ENCODE data around the gene NCK1.

The NCK1 gene

DNA sequence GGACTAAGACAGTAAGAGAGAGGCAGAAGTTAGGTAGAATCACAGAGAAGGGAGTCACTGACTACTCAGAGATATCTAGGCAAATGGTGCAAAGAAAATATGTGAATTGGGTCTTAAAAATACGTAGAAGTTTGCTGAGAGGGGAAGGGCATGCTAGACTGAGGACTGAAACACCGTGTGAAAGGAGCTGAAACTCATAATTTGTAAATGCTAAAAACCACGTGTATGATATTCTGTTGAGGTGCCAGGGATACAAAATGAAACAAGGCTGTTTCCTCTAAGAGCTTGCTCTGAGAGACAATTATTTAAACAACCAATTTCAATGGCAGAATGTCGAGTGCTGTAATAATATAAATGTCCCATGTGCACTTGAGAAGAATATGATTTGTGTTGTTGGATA, 47.2 kb downstream of the NCK1 start:
- no peaks in the 10 kb centered on the region for H3K9me3 ChIP-seq (ENCODE audit: control insufficient read depth, insufficient read depth, low read length)
- H3K36me3 ChIP-seq (ENCODE audit: control insufficient read depth, insufficient read depth, low read length) = no peaks in the 10 kb centered on the region
- no peak overlapping the region for H3K4me3 ChIP-seq (ENCODE audit: low read depth, low read length)
- H3K9ac ChIP-seq (ENCODE audit: low read depth, low read length) = no peak overlapping the region
- peaks cover 15% of the 10 kb centered on the region for H3K4me1 ChIP-seq (ENCODE audit: control insufficient read depth, insufficient read depth, low read length)
- no peak overlapping the region for H3K27ac ChIP-seq (ENCODE audit: low read depth, low read length)
- H3K27me3 ChIP-seq (ENCODE audit: control insufficient read depth, insufficient read depth, low read length) = no peaks in the 10 kb centered on the region

DNA sequence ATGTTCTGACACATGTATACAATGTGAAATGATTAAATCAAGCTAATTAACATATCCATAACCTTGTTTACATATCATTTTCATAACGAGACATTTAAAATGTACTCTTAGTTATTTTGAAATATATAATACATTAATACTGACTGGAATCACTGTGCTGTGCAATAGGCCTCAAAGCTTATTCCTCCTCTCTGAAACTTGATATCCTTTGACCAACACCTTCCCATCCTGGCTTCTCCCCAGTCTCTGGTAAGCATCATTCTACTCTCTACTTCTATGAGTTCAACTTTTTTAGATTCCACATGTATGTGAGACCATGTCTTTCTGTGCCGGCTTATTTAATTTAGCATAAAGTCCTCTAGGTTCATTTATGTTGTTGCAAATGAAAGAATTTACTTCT, 48.7 kb downstream of the NCK1 start:
- no peaks in the 10 kb centered on the region for H3K9me3 ChIP-seq (ENCODE audit: control insufficient read depth, insufficient read depth, low read length)
- H3K9ac ChIP-seq (ENCODE audit: low read depth, low read length) = no peak overlapping the region
- H3K27ac ChIP-seq (ENCODE audit: low read depth, low read length) = no peak overlapping the region
- H3K4me3 ChIP-seq (ENCODE audit: low read depth, low read length) = no peak overlapping the region
- H3K4me1 ChIP-seq (ENCODE audit: control insufficient read depth, insufficient read depth, low read length) = peaks cover 23% of the 10 kb centered on the region
- H3K36me3 ChIP-seq (ENCODE audit: control insufficient read depth, insufficient read depth, low read length) = no peaks in the 10 kb centered on the region
- no peaks in the 10 kb centered on the region for H3K27me3 ChIP-seq (ENCODE audit: control insufficient read depth, insufficient read depth, low read length)

DNA sequence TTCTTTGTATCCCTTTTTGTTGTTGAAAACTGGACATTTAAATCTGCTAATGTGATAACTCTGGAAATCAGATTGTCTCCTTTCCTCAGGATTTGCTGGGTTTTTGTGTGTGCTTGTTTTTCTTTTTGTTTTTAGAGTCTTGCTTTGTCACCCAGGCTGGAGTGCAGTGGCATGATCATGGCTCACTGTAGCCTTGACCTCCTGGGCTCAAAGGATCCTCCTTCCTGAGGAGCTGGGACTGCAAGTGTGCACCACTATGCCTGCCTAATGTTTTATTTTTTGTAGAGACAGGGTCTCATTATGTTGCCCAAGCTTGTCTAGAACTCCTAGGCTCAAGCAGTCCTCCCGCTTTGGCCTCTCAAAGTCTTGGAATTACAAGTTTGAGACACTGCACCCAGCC, 51.2 kb downstream of the NCK1 start:
- no peaks in the 10 kb centered on the region for H3K36me3 ChIP-seq (ENCODE audit: control insufficient read depth, insufficient read depth, low read length)
- no peaks in the 10 kb centered on the region for H3K9me3 ChIP-seq (ENCODE audit: control insufficient read depth, insufficient read depth, low read length)
- H3K27ac ChIP-seq (ENCODE audit: low read depth, low read length) = no peak overlapping the region
- no peak overlapping the region for H3K4me3 ChIP-seq (ENCODE audit: low read depth, low read length)
- H3K4me1 ChIP-seq (ENCODE audit: control insufficient read depth, insufficient read depth, low read length) = peaks cover 19% of the 10 kb centered on the region
- H3K9ac ChIP-seq (ENCODE audit: low read depth, low read length) = no peak overlapping the region
- no peaks in the 10 kb centered on the region for H3K27me3 ChIP-seq (ENCODE audit: control insufficient read depth, insufficient read depth, low read length)

DNA sequence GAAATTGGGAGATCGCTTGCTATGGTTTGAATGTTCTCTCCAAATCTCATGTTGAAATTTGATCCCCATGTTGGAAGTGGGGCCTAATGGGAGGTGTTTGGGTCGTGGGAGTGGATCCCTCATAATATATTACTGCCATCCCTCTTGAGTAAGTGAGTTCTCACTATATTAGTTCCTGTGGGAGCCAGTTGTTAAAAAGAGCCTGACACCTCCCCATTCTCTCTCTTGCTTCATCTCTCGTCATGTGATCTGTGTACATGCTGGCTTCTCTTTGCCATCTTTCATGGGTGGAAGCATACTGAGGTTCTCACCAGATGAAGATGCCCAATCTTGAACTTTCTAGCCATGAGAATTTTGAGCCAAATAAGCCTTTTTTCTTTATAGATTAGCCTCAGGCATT, 52.7 kb downstream of the NCK1 start:
- H3K9ac ChIP-seq (ENCODE audit: low read depth, low read length) = no peak overlapping the region
- no peaks in the 10 kb centered on the region for H3K36me3 ChIP-seq (ENCODE audit: control insufficient read depth, insufficient read depth, low read length)
- H3K4me1 ChIP-seq (ENCODE audit: control insufficient read depth, insufficient read depth, low read length) = peaks cover 18% of the 10 kb centered on the region
- H3K9me3 ChIP-seq (ENCODE audit: control insufficient read depth, insufficient read depth, low read length) = no peaks in the 10 kb centered on the region
- H3K27ac ChIP-seq (ENCODE audit: low read depth, low read length) = no peak overlapping the region
- H3K27me3 ChIP-seq (ENCODE audit: control insufficient read depth, insufficient read depth, low read length) = no peaks in the 10 kb centered on the region
- H3K4me3 ChIP-seq (ENCODE audit: low read depth, low read length) = no peak overlapping the region

DNA sequence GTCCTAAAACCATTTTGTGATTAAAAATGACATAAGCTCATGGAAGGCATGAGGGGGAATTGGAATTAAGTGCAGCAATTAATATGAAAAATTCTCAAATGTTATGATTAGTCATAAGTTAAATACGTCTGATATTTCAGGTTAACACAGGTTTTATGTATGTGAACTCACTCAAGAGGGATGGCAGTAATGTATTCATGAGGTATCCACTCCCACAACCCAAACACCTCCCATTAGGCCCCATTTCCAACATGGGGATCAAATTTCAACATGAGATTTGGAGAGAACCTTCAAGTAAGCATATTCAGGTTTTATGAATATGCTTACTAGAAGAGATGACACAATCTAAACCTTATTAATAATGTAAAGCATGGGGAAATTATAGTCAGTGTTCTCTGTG, 54.2 kb downstream of the NCK1 start:
- no peak overlapping the region for H3K27ac ChIP-seq (ENCODE audit: low read depth, low read length)
- no peaks in the 10 kb centered on the region for H3K36me3 ChIP-seq (ENCODE audit: control insufficient read depth, insufficient read depth, low read length)
- no peaks in the 10 kb centered on the region for H3K9me3 ChIP-seq (ENCODE audit: control insufficient read depth, insufficient read depth, low read length)
- H3K27me3 ChIP-seq (ENCODE audit: control insufficient read depth, insufficient read depth, low read length) = no peaks in the 10 kb centered on the region
- peaks cover 13% of the 10 kb centered on the region for H3K4me1 ChIP-seq (ENCODE audit: control insufficient read depth, insufficient read depth, low read length)
- H3K9ac ChIP-seq (ENCODE audit: low read depth, low read length) = no peak overlapping the region
- no peak overlapping the region for H3K4me3 ChIP-seq (ENCODE audit: low read depth, low read length)

DNA sequence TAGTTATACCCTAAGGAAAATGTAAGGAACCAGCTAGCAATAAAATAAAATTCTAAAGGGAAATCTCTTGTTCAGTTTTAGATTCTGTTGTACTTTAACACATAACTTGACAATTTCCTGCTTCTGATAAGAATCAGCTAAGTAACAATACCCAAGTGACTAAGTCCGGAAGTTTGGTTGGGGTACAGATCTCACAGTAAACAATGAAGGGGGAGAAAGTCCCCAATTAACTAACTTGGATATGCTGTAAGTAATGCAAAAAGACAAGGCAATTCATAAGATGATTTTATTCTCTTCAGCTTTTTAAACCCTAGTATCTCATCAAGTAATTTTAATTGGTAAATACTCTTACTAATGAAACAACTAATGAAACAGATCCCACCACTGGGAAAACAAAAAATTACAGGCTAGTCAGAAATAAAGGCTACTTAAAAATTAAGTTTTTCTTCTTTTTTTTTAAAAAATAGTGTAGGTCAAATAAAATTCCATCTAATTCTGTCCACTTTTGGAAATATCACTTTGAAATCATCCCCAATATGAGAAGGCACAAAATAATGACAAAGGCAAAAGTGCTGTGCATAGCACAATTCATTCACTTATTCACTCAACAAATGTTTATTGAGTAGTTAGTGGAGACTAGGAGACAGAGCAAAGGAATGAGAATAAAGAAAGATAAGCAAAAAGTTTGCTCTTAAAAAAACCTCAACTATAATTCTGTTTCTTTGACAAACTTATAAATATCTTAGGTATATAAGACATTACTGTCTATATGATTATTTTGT, 58.0 kb downstream of the NCK1 start:
- H3K36me3 ChIP-seq (ENCODE audit: control insufficient read depth, insufficient read depth, low read length) = no peaks in the 10 kb centered on the region
- no peak overlapping the region for H3K4me3 ChIP-seq (ENCODE audit: low read depth, low read length)
- H3K27me3 ChIP-seq (ENCODE audit: control insufficient read depth, insufficient read depth, low read length) = no peaks in the 10 kb centered on the region
- H3K4me1 ChIP-seq (ENCODE audit: control insufficient read depth, insufficient read depth, low read length) = peaks cover 4% of the 10 kb centered on the region
- H3K27ac ChIP-seq (ENCODE audit: low read depth, low read length) = no peak overlapping the region
- H3K9ac ChIP-seq (ENCODE audit: low read depth, low read length) = no peak overlapping the region
- no peaks in the 10 kb centered on the region for H3K9me3 ChIP-seq (ENCODE audit: control insufficient read depth, insufficient read depth, low read length)

DNA sequence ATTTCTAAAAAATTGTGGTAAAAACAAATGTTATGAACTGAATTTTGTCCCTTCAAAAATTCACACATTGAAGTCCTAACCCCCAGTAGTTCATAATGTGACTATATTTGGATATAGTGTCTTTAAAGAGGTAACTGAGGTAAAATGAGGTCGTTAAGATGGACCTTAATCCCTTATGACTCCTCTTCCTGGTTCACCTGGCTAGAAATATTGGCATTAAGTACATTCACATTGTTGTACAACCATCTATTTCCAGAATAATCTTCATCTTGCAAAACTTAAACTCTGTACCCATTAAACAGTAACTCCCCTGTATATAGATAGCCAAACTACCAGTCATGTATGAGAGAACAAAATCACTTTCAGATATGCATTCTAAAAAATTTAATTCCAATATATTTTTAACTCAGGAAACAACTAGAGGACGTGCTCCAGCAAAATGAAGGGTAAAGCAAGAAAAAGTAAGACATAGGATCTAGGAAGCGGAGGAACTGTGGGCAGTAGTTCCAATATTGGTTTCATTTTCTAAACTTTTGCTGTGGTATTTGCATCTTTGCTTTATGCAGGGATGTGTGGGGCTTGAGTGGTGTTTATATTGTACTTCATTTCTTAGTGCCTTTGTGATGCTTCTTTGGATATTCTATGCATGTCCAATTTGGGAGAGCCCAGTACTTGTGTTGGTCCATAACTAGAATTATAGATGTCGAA, 59.0 kb downstream of the NCK1 start:
- Histone ChIP-seq H3K4me3 (ENCODE audit: low read depth, low read length) (no peak overlapping the region), H3K27ac (ENCODE audit: low read depth, low read length) (no peak overlapping the region), H3K9ac (ENCODE audit: low read depth, low read length) (no peak overlapping the region), H3K9me3 (ENCODE audit: control insufficient read depth, insufficient read depth, low read length) (no peaks in the 10 kb centered on the region), H3K36me3 (ENCODE audit: control insufficient read depth, insufficient read depth, low read length) (no peaks in the 10 kb centered on the region), H3K27me3 (ENCODE audit: control insufficient read depth, insufficient read depth, low read length) (no peaks in the 10 kb centered on the region), H3K4me1 (ENCODE audit: control insufficient read depth, insufficient read depth, low read length) (peaks cover 3% of the 10 kb centered on the region; the same call in 1 of the 2 replicates)

DNA sequence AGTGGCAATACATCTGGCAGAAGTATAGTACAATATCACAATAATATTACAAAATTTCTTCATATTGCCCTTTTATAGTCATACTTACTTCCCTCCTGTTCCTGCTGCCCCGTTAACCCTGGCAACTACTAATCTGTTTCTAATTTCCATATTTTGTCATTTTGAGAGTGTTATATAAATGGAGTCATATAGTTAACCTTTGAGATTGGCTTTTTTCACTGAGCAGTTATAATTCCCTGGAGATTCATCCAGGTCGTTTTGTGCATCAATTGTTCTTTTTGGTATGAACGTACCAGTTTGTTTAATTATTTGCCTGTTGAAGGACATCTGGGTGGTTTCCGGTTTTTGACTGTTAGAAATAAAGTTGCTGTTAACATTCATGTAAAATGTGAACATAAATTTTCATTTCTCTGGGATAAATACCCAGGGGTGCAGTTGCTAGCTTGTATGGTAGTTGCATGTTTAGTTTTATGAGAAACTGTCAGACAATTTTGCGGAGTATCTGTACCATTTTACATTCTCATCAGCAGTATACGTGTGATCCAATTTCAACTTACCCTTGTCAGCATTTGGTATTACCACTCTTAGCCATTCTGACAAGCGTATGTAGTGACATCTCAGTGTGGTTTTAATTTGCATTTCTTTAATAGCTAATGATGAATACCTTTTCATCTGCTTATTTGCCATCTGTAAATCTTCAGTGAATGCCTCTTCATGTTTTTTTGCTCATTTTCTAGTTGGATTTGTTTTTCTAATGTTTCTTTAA, 63.6 kb downstream of the NCK1 start:
- Histone ChIP-seq H3K9me3 (ENCODE audit: control insufficient read depth, insufficient read depth, low read length) (no peaks in the 10 kb centered on the region), H3K36me3 (ENCODE audit: control insufficient read depth, insufficient read depth, low read length) (peaks cover 12% of the 10 kb centered on the region), H3K27ac (ENCODE audit: low read depth, low read length) (no peak overlapping the region), H3K27me3 (ENCODE audit: control insufficient read depth, insufficient read depth, low read length) (no peaks in the 10 kb centered on the region), H3K4me3 (ENCODE audit: low read depth, low read length) (no peak overlapping the region), H3K9ac (ENCODE audit: low read depth, low read length) (no peak overlapping the region), H3K4me1 (ENCODE audit: control insufficient read depth, insufficient read depth, low read length) (no peaks in the 10 kb centered on the region)

DNA sequence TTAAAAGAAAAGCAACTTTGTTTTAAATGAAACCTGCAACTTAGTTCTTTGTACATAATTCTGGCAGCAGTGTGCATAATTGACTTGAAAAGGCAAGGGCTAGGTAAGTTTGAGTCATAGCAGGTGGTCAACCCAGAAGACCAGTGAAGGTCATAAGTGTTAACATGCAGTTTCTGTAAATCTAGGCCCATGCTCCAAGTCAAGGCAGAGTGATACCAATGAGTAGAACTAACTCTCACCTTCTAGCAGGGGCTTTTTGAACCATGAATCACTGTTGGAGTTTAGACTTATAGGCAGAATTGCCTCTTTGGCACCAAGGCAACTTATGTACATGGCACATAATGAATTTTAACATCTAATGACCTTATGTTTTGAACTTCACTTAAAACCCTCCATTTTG, 66.2 kb downstream of the NCK1 start:
- Histone ChIP-seq H3K4me3 (ENCODE audit: low read depth, low read length) (no peak overlapping the region), H3K27me3 (ENCODE audit: control insufficient read depth, insufficient read depth, low read length) (no peaks in the 10 kb centered on the region), H3K9me3 (ENCODE audit: control insufficient read depth, insufficient read depth, low read length) (no peaks in the 10 kb centered on the region), H3K9ac (ENCODE audit: low read depth, low read length) (no peak overlapping the region), H3K27ac (ENCODE audit: low read depth, low read length) (no peak overlapping the region), H3K36me3 (ENCODE audit: control insufficient read depth, insufficient read depth, low read length) (peaks cover 14% of the 10 kb centered on the region), H3K4me1 (ENCODE audit: control insufficient read depth, insufficient read depth, low read length) (no peaks in the 10 kb centered on the region)

DNA sequence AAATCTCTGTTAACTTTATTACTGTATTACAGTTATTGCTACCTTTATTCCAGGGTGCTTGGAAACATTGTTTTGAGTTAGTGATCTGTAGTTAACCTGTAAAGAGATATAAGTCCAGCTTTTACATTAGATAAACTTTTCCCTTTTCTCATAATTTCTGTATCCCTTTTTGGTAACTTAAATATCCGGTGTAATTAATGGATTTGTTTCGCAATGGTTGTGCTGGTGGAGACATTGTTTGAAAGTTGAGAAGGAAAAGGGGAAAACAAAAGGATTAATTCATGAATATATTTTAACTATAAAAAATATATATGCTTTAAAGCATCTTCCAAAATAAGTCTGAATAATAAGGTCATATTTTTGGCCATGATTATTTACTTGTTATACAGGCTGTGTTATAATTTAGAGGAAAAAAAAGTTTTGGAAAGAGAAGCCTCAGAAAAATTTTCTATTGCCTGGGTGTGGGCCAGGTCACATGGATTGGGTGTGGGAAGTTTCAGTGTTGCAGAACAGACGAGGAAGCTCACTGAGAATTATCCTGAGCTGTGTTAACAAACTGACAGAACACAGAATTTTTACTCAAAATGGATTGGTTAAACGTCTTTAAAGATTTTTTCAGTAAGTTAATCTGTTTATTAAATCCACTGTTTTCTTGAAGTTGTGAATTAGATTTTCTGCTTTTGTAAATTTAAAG, 68.1 kb downstream of the NCK1 start:
- Histone ChIP-seq H3K27ac (ENCODE audit: low read depth, low read length) (no peak overlapping the region), H3K4me1 (ENCODE audit: control insufficient read depth, insufficient read depth, low read length) (no peaks in the 10 kb centered on the region), H3K9me3 (ENCODE audit: control insufficient read depth, insufficient read depth, low read length) (no peaks in the 10 kb centered on the region), H3K27me3 (ENCODE audit: control insufficient read depth, insufficient read depth, low read length) (no peaks in the 10 kb centered on the region), H3K4me3 (ENCODE audit: low read depth, low read length) (no peak overlapping the region), H3K9ac (ENCODE audit: low read depth, low read length) (no peak overlapping the region), H3K36me3 (ENCODE audit: control insufficient read depth, insufficient read depth, low read length) (peaks cover 14% of the 10 kb centered on the region)
